HEK293 (cell line): ENCODE results near the gene SMARCA2.

Source experiments
- CTCF ChIA-PET: fragments of 350-600 bp; formaldehyde crosslinking; extraction: SDS; loops from one replicate; lab custom pipeline; 2021; ENCODE audit warnings: antibody characterized with exemption; lab: Yijun Ruan, JAX
- POLR2A ChIA-PET: fragments of 300-600 bp; formaldehyde crosslinking; extraction: SDS; loops from one replicate; lab custom pipeline; 2020; ENCODE audit warnings: antibody characterized with exemption, inconsistent platforms; lab: Yijun Ruan, JAX
- H3K27ac ChIP-seq: fragments of 200-500 bp; sonication (Bioruptor generic); 2 replicates; pipeline ENCODE4 v1.5.1; 2014; ENCODE audit warnings: low read depth, low read length, control low read depth, inconsistent platforms; ENCODE audit errors: extremely low read depth
- H3K36me3 ChIP-seq, 2 experiments: fragments of 200-500 bp in 1 of 2; sonication (Bioruptor generic) in 1 of 2; 1 replicate in 1 of 2; 2 replicates in 1 of 2; pipeline ENCODE4 v1.5.1; 2014 to 2017; ENCODE audit warnings: inconsistent platforms in 2 of 2, low read length in 2 of 2; ENCODE audit not compliant: control insufficient read depth in 2 of 2, insufficient read depth in 1 of 2
- H3K4me1 ChIP-seq: fragments of 200-500 bp; sonication (Bioruptor generic); 2 replicates; pipeline ENCODE4 v1.5.1; 2014; ENCODE audit warnings: mild to moderate bottlenecking, low read length, inconsistent platforms; ENCODE audit not compliant: control insufficient read depth, insufficient read depth
- H3K4me3 ChIP-seq: 2 replicates; pipeline ENCODE4 v1.5.1; 2011; ENCODE audit warnings: low read depth, mild to moderate bottlenecking, control low read depth, low read length, moderate library complexity
- H3K9me3 ChIP-seq: fragments of 200-500 bp; sonication (Bioruptor generic); 2 replicates; pipeline ENCODE4 v1.5.1; 2014; ENCODE audit warnings: low read depth, low read length, inconsistent platforms; ENCODE audit not compliant: control insufficient read depth, insufficient read depth
- BCL11A ChIP-seq: fragments of 450-650 bp; formaldehyde crosslinking; IDR thresholded peaks from 2 replicates; pipeline ENCODE4 v1.5.1; 2016; ENCODE audit warnings: low read depth, missing biosample characterization, missing genetic modification characterization
- GLIS1 ChIP-seq: fragments of 450-650 bp; formaldehyde crosslinking; IDR thresholded peaks from 2 replicates; pipeline ENCODE4 v1.5.1; 2016; ENCODE audit warnings: missing biosample characterization, missing genetic modification characterization
- GLIS2 ChIP-seq: fragments of 450-650 bp; formaldehyde crosslinking; IDR thresholded peaks from 2 replicates; pipeline ENCODE4 v1.5.1; 2016; ENCODE audit warnings: missing biosample characterization, missing genetic modification characterization
- HOXC10 ChIP-seq: sonication (generic); formaldehyde crosslinking; IDR thresholded peaks from 2 replicates; pipeline ENCODE4 v1.8.1; 2023; ENCODE audit warnings: mild to moderate bottlenecking, missing genetic modification reagents
- KLF10 ChIP-seq: fragments of 450-650 bp; IDR thresholded peaks from 2 replicates; pipeline ENCODE4 v1.5.1; 2018; ENCODE audit warnings: missing biosample characterization, mild to moderate bottlenecking, missing genetic modification characterization
- MEIS1 ChIP-seq: sonication (generic); formaldehyde crosslinking; IDR thresholded peaks from 2 replicates; pipeline ENCODE4 v1.8.1; 2022; ENCODE audit warnings: missing genetic modification reagents, mild to moderate bottlenecking, borderline replicate concordance
- SP3 ChIP-seq: fragments of 450-650 bp; formaldehyde crosslinking; IDR thresholded peaks from 2 replicates; pipeline ENCODE4 v1.5.1; 2016; ENCODE audit warnings: missing biosample characterization, missing genetic modification characterization
- SP7 ChIP-seq: fragments of 450-650 bp; formaldehyde crosslinking; IDR thresholded peaks from 2 replicates; pipeline ENCODE4 v1.5.1; 2016; ENCODE audit warnings: missing biosample characterization, missing genetic modification characterization
- WT1 ChIP-seq: fragments of 450-650 bp; formaldehyde crosslinking; IDR thresholded peaks from 2 replicates; pipeline ENCODE4 v1.5.1; 2016; ENCODE audit warnings: missing biosample characterization, missing genetic modification characterization
- ZNF132 ChIP-seq: fragments of 450-650 bp; formaldehyde crosslinking; IDR thresholded peaks from 2 replicates; pipeline ENCODE4 v1.5.1; 2017; ENCODE audit warnings: missing biosample characterization, missing genetic modification characterization, borderline replicate concordance
- ZNF155 ChIP-seq: fragments of 450-650 bp; formaldehyde crosslinking; IDR thresholded peaks from 2 replicates; pipeline ENCODE4 v1.5.1; 2016; ENCODE audit warnings: missing biosample characterization, missing genetic modification characterization
- ZNF184 ChIP-seq: fragments of 450-650 bp; IDR thresholded peaks from 2 replicates; pipeline ENCODE4 v1.5.1; 2018; ENCODE audit warnings: missing biosample characterization, mild to moderate bottlenecking, missing genetic modification characterization
- ZNF19 ChIP-seq: fragments of 450-650 bp; formaldehyde crosslinking; IDR thresholded peaks from 2 replicates; pipeline ENCODE4; 2016; ENCODE audit warnings: missing biosample characterization, missing genetic modification characterization, low read depth
- ZNF221 ChIP-seq: fragments of 450-650 bp; formaldehyde crosslinking; IDR thresholded peaks from 2 replicates; pipeline ENCODE4 v1.5.1; 2017; ENCODE audit warnings: missing biosample characterization, missing genetic modification characterization, borderline replicate concordance
- ZNF341 ChIP-seq: fragments of 450-650 bp; formaldehyde crosslinking; IDR thresholded peaks from 2 replicates; pipeline ENCODE4; 2016; ENCODE audit warnings: low read depth, missing biosample characterization, missing genetic modification characterization
- ZNF391 ChIP-seq: fragments of 450-650 bp; formaldehyde crosslinking; IDR thresholded peaks from 2 replicates; pipeline ENCODE4 v1.5.1; 2016; ENCODE audit warnings: low read depth, missing biosample characterization, missing genetic modification characterization, borderline replicate concordance
- ZNF423 ChIP-seq: fragments of 450-650 bp; formaldehyde crosslinking; IDR thresholded peaks from 2 replicates; pipeline ENCODE4 v1.5.1; 2016; ENCODE audit warnings: missing biosample characterization, missing genetic modification characterization
- ZNF426 ChIP-seq: fragments of 450-650 bp; formaldehyde crosslinking; IDR thresholded peaks from 2 replicates; pipeline ENCODE4 v1.5.1; 2017; ENCODE audit warnings: missing biosample characterization, missing genetic modification characterization, mild to moderate bottlenecking, inconsistent platforms, moderate library complexity
- ZNF433 ChIP-seq: fragments of 450-650 bp; formaldehyde crosslinking; IDR thresholded peaks from 2 replicates; pipeline ENCODE4 v1.5.1; 2016; ENCODE audit warnings: missing biosample characterization, missing genetic modification characterization, low read depth
- ZNF521 ChIP-seq: fragments of 450-650 bp; formaldehyde crosslinking; IDR thresholded peaks from 2 replicates; pipeline ENCODE4 v1.5.1; 2017; ENCODE audit warnings: missing biosample characterization, mild to moderate bottlenecking, missing genetic modification characterization
- ZNF529 ChIP-seq: fragments of 450-650 bp; formaldehyde crosslinking; IDR thresholded peaks from 2 replicates; pipeline ENCODE4 v1.5.1; 2017; ENCODE audit warnings: missing genetic modification characterization, missing biosample characterization; ENCODE audit not compliant: insufficient replicate concordance
- ZNF548 ChIP-seq: fragments of 450-650 bp; formaldehyde crosslinking; IDR thresholded peaks from 2 replicates; pipeline ENCODE4 v1.5.1; 2016; ENCODE audit warnings: missing biosample characterization, missing genetic modification characterization
- ZNF555 ChIP-seq: fragments of 450-650 bp; formaldehyde crosslinking; conservative IDR thresholded peaks from 2 replicates; pipeline ENCODE4 v1.5.1; 2017; ENCODE audit warnings: missing biosample characterization, mild to moderate bottlenecking, missing genetic modification characterization, inconsistent platforms
- ZNF600 ChIP-seq: fragments of 450-650 bp; formaldehyde crosslinking; IDR thresholded peaks from 2 replicates; pipeline ENCODE4 v1.5.1; 2016; ENCODE audit warnings: missing biosample characterization, missing genetic modification characterization
- ZNF624 ChIP-seq: fragments of 450-650 bp; formaldehyde crosslinking; IDR thresholded peaks from 2 replicates; pipeline ENCODE4 v1.5.1; 2017; ENCODE audit warnings: missing biosample characterization, missing genetic modification characterization
- ZNF701 ChIP-seq: fragments of 450-650 bp; formaldehyde crosslinking; IDR thresholded peaks from 2 replicates; pipeline ENCODE4 v1.5.1; 2016; ENCODE audit warnings: missing biosample characterization, missing genetic modification characterization
- ZNF776 ChIP-seq: fragments of 450-650 bp; formaldehyde crosslinking; IDR thresholded peaks from 2 replicates; pipeline ENCODE4 v1.5.0; 2017; ENCODE audit warnings: missing biosample characterization, missing genetic modification characterization, borderline replicate concordance
- ZSCAN30 ChIP-seq: fragments of 450-650 bp; IDR thresholded peaks from 2 replicates; pipeline ENCODE4 v1.5.1; 2018; ENCODE audit warnings: missing biosample characterization, mild to moderate bottlenecking, missing genetic modification characterization, moderate library complexity
- TF ChIP-seq, protein P1 (sequence below): fragments of 450-650 bp; formaldehyde crosslinking; IDR thresholded peaks from 2 replicates; pipeline ENCODE4 v1.5.1; 2016; ENCODE audit warnings: missing biosample characterization, missing genetic modification characterization, low read depth
- TF ChIP-seq, protein P2 (sequence below): fragments of 450-650 bp; formaldehyde crosslinking; IDR thresholded peaks from 2 replicates; pipeline ENCODE4 v1.5.1; 2017; ENCODE audit warnings: missing biosample characterization, mild to moderate bottlenecking, missing genetic modification characterization, moderate library complexity
- TF ChIP-seq, protein P3 (sequence below): fragments of 450-650 bp; formaldehyde crosslinking; IDR thresholded peaks from 2 replicates; pipeline ENCODE4 v1.5.1; 2017; ENCODE audit warnings: missing biosample characterization, missing genetic modification characterization

SMARCA2 gene

DNA sequence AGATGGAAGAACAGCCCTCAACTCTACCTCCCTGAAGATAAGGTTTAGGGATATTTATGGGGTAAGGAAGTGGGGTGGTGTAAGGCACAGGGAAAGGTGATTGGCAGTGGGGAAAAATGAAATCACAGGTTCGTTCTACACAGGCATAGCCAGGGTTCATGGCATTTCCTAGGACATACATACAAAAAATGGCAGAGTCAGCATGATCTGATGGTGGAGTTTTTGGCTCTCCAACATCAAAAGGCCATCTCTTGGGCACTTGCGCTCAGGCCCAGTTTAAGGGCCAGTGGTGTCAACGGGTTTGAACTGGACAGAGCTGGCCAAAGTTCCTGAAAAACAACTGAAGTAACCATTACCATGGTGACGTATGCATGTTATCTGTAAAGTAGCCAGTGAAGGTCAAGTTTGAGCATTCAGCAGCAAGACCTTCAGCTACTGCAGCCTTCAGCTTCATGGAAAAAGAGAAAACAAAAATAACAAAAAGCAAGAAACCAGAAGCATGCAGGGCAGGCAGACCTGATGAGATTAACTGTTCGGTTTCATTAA is 92.8 kb downstream of the SMARCA2 start (continued):
- no peak for TF ChIP-seq ZNF776 (tag by site-specific recombination)

DNA sequence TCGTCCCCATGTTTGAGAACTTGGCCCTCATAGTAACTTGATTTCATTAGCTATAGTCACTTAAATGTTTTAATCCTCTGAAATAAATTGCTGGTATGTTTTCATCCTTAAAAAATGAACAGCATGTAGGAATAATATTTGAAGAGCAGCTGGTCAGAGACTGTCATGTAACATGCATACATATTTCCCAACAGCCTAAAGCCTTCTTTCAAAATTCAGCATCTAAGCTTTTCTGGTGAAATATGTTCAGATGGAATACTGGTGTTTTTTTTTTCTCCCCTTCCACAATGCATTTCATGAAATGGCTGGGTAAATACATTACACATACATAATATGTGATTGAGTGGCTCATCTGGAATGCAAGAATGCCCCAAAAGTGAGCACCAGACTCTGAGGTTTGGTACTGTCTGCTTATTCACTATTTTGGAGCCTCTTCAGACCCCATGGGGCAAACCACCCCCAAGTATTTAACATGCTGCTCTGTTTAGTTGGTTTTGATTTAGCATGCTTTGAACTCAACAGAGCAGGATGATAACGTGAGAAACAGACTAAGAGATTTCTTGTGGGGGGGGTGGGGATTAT is 94.0 kb downstream of the SMARCA2 start:
- Histone ChIP-seq H3K4me3 (no peak overlapping the region), H3K36me3 (peaks cover 6 to 44% of the 10 kb centered on the region in 2 experiments), H3K9me3 (no peaks in the 10 kb centered on the region), H3K27ac (no peak overlapping the region), H3K4me1 (no peaks in the 10 kb centered on the region)
- CTCF ChIA-PET, result no interaction called here
- POLR2A ChIA-PET, result no interaction called here
- TF ChIP-seq ZNF132 (tag by site-specific recombination) (no peak), GLIS2 (tag by site-specific recombination) (no peak), ZNF624 (tag by site-specific recombination) (no peak), ZNF600 (tag by site-specific recombination) (no peak), MEIS1 (CRISPR knock-in tag) (no peak), ZNF426 (tag by site-specific recombination) (no peak), ZNF529 (tag by site-specific recombination) (no peak), ZNF19 (tag by site-specific recombination) (no peak), ZNF548 (tag by site-specific recombination) (no peak), ZNF521 (tag by site-specific recombination) (no peak), SP3 (tag by site-specific recombination) (no peak), ZNF221 (tag by site-specific recombination) (no peak), ZNF555 (tag by site-specific recombination) (no peak), BCL11A (tag by site-specific recombination) (no peak), ZNF341 (tag by site-specific recombination) (no peak)
- TF ChIP-seq, protein P1, sequence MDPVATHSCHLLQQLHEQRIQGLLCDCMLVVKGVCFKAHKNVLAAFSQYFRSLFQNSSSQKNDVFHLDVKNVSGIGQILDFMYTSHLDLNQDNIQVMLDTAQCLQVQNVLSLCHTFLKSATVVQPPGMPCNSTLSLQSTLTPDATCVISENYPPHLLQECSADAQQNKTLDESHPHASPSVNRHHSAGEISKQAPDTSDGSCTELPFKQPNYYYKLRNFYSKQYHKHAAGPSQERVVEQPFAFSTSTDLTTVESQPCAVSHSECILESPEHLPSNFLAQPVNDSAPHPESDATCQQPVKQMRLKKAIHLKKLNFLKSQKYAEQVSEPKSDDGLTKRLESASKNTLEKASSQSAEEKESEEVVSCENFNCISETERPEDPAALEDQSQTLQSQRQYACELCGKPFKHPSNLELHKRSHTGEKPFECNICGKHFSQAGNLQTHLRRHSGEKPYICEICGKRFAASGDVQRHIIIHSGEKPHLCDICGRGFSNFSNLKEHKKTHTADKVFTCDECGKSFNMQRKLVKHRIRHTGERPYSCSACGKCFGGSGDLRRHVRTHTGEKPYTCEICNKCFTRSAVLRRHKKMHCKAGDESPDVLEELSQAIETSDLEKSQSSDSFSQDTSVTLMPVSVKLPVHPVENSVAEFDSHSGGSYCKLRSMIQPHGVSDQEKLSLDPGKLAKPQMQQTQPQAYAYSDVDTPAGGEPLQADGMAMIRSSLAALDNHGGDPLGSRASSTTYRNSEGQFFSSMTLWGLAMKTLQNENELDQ, result no peak

DNA sequence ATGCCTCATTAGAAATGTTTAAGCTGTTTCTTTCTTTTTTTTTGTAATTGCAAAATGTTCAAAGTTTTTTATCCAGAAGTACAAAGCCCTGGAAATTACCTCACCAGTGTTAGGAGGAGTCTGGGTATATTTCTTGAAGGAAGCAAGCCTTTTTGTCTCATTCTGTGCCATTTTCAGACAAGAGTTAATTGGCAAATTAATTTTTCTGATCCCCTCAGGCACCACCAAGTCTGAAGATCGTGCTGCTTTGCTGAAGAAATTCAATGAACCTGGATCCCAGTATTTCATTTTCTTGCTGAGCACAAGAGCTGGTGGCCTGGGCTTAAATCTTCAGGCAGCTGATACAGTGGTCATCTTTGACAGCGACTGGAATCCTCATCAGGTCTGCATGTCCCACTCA is 94.9 kb downstream of the SMARCA2 start:
- Histone ChIP-seq H3K9me3 (no peaks in the 10 kb centered on the region), H3K4me1 (no peaks in the 10 kb centered on the region), H3K4me3 (no peak overlapping the region), H3K36me3 (peaks cover 6 to 44% of the 10 kb centered on the region in 2 experiments), H3K27ac (no peak overlapping the region)
- ChIA-PET CTCF (interaction anchor here (0.6 to 0.7 kb wide), 2 partner anchors 23 to 1082 kb away, joined by 3 read pairs; no protein-coding TSS in a partner anchor), POLR2A (no interaction called here)
- TF ChIP-seq ZNF184 (tag by site-specific recombination) (no peak), ZNF155 (no peak), ZNF433 (tag by site-specific recombination) (no peak), ZSCAN30 (tag by site-specific recombination) (no peak), ZNF19 (tag by site-specific recombination) (no peak), SP7 (tag by site-specific recombination) (no peak), ZNF426 (tag by site-specific recombination) (no peak), KLF10 (tag by site-specific recombination) (no peak), WT1 (no peak), GLIS1 (tag by site-specific recombination) (no peak), ZNF701 (tag by site-specific recombination) (no peak), ZNF423 (no peak), ZNF391 (tag by site-specific recombination) (no peak), HOXC10 (no peak)
- TF ChIP-seq, protein P2, sequence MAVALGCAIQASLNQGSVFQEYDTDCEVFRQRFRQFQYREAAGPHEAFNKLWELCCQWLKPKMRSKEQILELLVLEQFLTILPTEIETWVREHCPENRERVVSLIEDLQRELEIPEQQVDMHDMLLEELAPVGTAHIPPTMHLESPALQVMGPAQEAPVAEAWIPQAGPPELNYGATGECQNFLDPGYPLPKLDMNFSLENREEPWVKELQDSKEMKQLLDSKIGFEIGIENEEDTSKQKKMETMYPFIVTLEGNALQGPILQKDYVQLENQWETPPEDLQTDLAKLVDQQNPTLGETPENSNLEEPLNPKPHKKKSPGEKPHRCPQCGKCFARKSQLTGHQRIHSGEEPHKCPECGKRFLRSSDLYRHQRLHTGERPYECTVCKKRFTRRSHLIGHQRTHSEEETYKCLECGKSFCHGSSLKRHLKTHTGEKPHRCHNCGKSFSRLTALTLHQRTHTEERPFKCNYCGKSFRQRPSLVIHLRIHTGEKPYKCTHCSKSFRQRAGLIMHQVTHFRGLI (tag by site-specific recombination), result no peak
- TF ChIP-seq, protein P3, sequence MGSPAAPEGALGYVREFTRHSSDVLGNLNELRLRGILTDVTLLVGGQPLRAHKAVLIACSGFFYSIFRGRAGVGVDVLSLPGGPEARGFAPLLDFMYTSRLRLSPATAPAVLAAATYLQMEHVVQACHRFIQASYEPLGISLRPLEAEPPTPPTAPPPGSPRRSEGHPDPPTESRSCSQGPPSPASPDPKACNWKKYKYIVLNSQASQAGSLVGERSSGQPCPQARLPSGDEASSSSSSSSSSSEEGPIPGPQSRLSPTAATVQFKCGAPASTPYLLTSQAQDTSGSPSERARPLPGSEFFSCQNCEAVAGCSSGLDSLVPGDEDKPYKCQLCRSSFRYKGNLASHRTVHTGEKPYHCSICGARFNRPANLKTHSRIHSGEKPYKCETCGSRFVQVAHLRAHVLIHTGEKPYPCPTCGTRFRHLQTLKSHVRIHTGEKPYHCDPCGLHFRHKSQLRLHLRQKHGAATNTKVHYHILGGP (tag by site-specific recombination), result no peak
